Mucosa of stomach (tissue), 1 donor: ENCODE data around the gene MYEOV.

Experiments used
- H3K27me3 ChIP-seq: one replicate; pipeline ENCODE4 v1.7.0; 2013; ENCODE audit warnings: mild to moderate bottlenecking, low read length; ENCODE audit not compliant: control insufficient read depth, insufficient read depth
- H3K36me3 ChIP-seq: one replicate; pipeline ENCODE4 v1.7.0; 2013; ENCODE audit warnings: low read length; ENCODE audit not compliant: control insufficient read depth, insufficient read depth
- H3K4me1 ChIP-seq: one replicate; pipeline ENCODE4 v1.7.0; 2013; ENCODE audit warnings: mild to moderate bottlenecking, low read length; ENCODE audit not compliant: control insufficient read depth, insufficient read depth
- H3K4me3 ChIP-seq: one replicate; pipeline ENCODE4 v1.7.0; 2013; ENCODE audit warnings: low read length
- H3K9ac ChIP-seq: one replicate; pipeline ENCODE4 v1.7.0; 2013; ENCODE audit warnings: mild to moderate bottlenecking, low read length, moderate library complexity
- H3K9me3 ChIP-seq: one replicate; pipeline ENCODE4 v1.7.0; 2013; ENCODE audit warnings: mild to moderate bottlenecking, low read length, moderate library complexity; ENCODE audit not compliant: control insufficient read depth
- donor health status: Pancreatic carcinoma.

Gene MYEOV

DNA sequence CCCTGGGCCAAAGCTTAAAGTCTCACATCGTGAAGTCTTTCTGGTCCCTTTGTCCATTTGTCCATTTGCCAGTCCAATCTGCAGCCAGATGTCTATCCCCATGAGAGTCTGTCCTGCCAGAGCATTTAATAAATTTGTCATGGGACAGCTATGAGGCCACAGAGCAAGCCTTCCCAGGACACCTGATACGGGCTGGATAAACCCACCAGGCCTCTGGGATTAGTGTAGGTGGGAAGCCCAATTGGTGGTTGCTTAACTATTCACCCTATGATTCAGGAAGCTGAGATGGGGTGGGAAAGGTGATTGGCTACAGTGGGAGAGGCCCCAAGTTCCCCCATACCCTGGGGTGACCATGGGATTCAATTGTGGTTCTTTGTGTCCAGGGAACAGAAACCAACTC lies 39.9 kb downstream of the MYEOV start:
- Histone ChIP-seq H3K9me3 (no peaks in the 10 kb centered on the region), H3K4me1 (peaks cover 17% of the 10 kb centered on the region), H3K4me3 (no peak overlapping the region), H3K36me3 (no peaks in the 10 kb centered on the region), H3K27me3 (no peaks in the 10 kb centered on the region), H3K9ac (no peak overlapping the region)

DNA sequence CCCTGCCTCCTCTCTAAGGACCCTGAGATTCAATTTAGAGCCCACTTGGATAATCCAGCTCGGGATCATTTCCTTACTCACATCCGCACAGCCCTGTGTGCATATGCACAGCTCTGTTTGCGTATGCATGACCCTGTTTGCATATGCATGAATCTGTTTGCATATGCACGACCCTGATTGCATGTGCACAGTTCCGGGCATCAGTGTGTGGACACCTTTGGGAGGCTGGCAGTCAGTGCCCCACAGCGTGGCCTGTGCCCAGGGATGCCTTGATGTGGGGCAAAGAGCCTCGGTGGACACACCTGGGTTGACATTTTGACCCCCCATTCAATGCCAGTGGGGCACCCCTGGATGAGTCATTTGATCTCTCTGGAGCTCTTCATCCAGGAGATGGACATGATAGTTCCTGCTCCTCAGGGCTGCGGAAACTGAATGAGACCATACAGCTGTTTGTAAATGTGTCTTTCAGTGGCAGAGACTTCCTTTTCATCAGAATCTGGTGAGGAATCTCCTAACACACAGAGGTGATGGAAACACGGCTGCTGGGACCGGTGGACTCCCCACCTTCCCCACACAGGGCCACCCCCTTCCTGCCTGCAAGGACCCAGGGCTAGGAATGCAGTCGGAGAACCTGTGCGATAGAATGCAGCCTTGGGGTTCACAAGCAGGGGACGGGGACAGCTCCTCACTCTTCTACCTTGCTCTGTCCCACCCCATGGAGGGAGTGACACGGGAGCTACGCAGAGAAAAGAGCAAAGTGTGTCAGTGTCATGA lies 41.2 kb downstream of the MYEOV start:
- no peaks in the 10 kb centered on the region for H3K36me3 ChIP-seq
- peaks cover 17% of the 10 kb centered on the region for H3K4me1 ChIP-seq
- H3K4me3 ChIP-seq: no peak overlapping the region
- no peak overlapping the region for H3K9ac ChIP-seq
- H3K27me3 ChIP-seq: no peaks in the 10 kb centered on the region
- H3K9me3 ChIP-seq: no peaks in the 10 kb centered on the region

DNA sequence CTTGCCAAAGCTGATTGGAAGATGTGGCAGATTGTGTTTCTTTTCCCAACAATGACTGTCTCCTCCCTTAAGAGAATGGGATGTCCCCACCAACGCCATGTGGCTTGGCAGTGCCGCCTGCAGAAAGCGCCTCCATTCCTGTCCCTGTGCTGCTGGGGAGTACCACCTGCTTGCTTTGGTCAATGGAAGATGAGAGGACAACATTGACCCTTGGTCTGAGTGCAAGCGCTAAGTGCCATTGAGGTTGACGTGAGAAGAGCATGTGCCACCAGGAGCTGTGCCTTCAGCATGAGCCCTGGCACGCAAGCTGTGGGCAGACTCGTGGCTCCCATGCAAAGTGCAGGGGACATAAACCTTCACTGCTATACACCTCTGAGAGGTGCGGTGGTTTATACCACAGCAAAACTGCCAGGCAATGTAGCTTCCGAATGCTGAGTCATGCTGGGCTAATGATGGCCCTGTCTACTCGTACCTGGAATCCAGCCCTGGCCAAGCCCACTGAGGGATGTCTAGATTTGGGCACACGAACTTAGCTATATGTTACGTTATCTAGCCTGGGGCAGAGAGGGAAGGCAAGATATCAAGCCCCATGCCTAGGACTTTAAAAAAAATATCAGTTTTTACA lies 41.9 kb downstream of the MYEOV start:
- Histone ChIP-seq H3K27me3 (no peaks in the 10 kb centered on the region), H3K4me1 (peaks cover 17% of the 10 kb centered on the region), H3K9ac (no peak overlapping the region), H3K36me3 (no peaks in the 10 kb centered on the region), H3K9me3 (no peaks in the 10 kb centered on the region), H3K4me3 (no peak overlapping the region)

DNA sequence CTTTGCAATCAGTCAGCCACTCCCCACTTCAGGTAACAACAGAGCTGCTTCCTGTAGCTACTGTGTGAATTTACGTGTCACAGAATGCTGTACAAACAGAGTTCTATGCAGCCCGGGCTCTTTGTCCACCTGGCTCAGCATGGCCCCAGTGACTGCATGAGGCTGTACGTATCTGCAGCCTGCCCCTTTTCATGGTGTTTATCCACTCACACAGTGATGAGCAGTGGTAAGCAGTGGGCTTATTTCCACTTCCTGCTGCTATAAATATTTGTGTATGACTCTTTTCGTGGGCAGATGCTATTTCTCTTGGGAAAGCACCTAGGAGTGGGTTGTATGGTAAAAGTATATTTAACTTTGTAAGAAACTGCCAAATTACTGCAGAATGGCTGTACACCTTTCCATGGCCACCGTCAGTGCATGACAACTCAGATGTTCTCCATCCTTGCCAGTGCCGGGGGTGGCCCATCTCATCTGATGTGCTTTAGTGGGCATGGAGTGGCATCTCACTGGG lies 43.3 kb downstream of the MYEOV start:
- Histone ChIP-seq H3K36me3 (no peaks in the 10 kb centered on the region), H3K9ac (no peak overlapping the region), H3K27me3 (no peaks in the 10 kb centered on the region), H3K9me3 (no peaks in the 10 kb centered on the region), H3K4me3 (no peak overlapping the region), H3K4me1 (peaks cover 17% of the 10 kb centered on the region)

DNA sequence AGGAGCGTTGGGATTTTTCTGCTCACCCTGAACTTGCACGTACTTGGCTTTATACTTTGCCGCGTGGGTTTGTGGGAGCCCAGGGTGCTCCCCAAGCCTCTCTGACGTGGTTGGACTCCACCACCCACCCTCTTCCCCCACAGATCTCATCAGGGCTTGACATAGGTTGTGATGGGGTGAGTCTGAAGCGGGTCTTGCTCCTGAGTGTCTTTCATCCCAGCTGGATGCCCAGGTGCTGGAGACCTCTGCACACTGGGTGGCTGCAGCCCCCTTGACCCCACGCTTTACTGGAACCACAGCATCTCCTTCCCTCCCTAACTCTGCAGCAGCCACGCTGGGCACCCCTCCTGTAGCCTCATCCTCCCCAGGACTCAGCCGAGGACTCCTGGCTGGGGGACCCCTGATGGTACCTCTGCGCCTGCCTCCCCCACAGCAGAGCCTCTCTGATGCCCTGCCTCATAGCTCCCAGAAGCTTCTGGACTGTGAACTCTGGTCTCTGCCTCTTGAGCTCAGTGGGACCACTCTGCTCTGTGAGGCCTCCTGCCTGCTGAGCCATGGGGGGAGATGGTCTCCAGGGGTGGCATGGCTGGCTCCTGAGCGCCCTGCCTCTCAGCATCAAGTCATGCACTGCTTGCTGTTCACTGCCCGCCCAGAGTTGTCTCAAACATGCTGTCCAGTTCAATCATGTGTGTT lies 45.2 kb downstream of the MYEOV start:
- Histone ChIP-seq H3K27me3 (no peaks in the 10 kb centered on the region), H3K36me3 (no peaks in the 10 kb centered on the region), H3K4me1 (peaks cover 17% of the 10 kb centered on the region), H3K9ac (no peak overlapping the region), H3K9me3 (no peaks in the 10 kb centered on the region), H3K4me3 (no peak overlapping the region)

DNA sequence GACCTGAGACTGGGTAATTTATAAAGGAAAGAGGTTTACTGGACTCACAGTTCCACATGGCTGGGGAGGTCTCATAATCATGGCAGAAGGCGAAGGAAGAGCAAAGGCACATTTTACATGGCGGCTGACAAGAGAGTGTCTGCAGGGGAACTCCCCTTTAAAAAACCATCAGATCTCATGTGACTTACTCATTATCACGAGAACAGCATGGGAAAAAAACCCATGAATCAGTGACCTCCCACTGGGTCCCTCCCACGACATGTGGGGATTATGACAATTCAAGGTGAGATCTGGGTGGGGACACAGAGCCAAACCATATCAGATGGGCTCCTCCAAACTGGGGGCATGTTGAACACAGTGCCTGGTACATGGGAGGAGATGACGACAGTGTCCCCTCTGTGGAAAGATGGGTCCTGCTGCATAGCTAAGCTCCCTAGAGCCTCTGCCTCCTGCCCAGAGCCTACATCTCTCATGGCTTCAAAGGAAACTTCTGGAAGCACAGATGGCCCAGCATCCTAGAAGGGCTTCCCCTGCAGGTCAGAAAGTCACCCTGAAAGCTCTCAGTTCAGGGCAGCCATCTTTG lies 46.1 kb downstream of the MYEOV start:
- Histone ChIP-seq H3K27me3 (no peaks in the 10 kb centered on the region), H3K9me3 (no peaks in the 10 kb centered on the region), H3K4me1 (peaks cover 17% of the 10 kb centered on the region), H3K4me3 (no peak overlapping the region), H3K9ac (no peak overlapping the region), H3K36me3 (no peaks in the 10 kb centered on the region)

DNA sequence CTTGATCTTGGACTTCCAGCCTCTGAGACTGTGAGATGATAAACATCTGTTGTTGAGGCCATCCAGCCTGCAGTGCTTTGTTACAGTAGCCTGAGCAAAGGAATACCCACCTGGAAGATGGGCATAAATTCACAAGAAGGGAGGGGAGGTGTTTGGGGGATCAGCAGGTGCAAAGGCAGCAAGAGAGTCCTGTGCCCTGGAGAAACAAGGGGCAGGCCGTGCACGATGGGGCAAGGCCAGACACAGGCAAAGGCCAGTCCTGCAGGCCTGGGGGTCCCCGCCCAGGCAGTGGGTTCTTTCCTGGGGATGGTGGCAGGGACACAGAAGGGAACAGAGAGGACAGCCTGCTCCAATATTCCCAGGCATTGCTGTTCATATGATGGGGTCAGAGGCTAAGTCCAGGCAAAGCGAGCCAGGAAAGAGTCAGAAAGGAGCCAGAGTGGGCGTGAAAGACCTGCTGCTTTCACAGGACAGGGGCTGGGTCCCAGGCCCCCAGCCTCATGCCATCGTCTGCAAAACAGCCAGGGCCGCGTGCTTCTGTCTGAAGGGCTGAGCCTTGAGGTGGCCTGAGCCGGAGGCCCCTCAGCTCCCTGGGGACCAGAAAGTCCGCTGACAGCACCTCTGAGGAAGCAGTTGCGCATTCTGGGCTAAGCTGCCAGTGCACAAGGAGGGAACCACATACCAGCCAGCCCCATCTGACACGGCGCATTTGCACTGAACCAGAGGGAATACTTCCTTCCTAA lies 48.8 kb downstream of the MYEOV start:
- no peaks in the 10 kb centered on the region for H3K36me3 ChIP-seq

DNA sequence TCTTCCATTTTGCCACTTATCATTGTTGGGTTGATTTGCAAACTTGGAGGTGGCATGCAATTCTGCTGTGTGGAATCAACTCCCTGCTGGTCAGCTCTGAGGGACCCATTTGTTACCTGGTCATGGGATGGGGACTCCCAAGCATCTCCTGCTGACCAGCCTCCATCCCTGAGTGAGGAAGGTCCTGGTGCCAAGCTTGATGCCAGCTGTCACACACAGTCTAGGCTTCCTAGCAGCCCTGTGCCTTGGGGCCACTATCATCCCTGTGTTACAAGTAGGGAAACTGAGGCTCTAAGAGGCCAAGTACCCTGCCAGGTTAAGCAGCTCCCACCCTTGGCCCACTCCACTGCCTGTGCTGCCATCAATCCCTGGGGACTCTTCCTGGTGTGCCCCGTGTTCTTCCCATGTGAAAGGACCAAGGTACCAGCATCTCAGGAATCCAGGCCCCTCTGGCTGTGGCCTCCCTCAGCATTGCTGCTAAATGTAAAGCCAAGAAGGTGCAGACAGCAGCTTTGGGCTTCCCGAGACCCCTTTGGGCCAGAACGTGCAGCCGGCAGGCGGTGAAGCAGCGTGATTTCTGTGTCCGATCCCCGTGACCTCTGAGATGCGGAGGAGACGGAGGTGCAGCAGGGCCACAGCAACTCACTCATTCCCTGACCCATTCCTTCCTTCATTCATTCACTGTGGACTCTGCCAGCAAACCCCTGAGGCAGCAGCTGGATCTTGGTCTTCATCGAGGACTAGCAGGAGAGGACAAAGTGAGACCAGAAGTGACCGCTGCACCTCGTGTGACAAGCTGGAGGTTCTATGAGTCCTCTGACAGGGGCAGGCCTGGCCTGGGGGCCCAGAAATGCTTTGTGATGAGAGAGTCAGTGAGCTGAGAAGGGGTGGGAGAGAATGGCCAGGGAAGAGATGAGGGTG lies 49.7 kb downstream of the MYEOV start:
- Histone ChIP-seq H3K9me3 (no peaks in the 10 kb centered on the region), H3K27me3 (no peaks in the 10 kb centered on the region), H3K36me3 (no peaks in the 10 kb centered on the region), H3K9ac (no peak overlapping the region), H3K4me3 (no peak overlapping the region), H3K4me1 (no peaks in the 10 kb centered on the region)

More for the DNA sequence above, 48.8 kb downstream of the MYEOV start:
- Histone ChIP-seq H3K9me3 (no peaks in the 10 kb centered on the region), H3K4me3 (no peak overlapping the region), H3K9ac (no peak overlapping the region), H3K4me1 (no peaks in the 10 kb centered on the region), H3K27me3 (no peaks in the 10 kb centered on the region)

DNA sequence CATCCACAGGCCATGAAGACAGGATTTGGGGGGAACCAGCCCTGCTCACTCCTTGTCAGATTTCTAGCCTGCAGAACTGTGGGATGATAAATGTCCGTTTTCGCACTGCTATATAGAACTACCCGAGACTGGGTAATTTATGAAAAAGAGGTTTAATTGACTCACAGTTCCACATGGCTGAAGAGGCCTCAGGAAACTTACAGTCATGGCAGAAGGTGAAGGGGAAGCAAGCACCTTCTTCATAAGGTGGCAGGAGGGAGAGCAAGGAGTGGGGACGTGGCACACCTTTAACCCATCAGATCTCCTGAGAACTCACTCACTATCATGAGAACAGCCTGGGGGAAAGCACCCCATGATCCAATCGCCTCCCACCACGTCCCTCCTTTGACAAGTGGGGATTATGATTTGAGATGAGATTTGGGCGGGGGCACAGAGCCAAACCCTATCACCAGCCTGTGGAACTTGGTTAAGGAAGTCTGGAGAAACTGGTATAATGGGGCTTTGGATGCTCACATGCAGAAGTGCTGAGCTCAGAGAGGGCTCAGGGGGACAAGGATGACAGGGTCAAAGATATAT lies 50.7 kb downstream of the MYEOV start:
- no peaks in the 10 kb centered on the region for H3K36me3 ChIP-seq
- no peak overlapping the region for H3K9ac ChIP-seq
- H3K27me3 ChIP-seq: no peaks in the 10 kb centered on the region
- no peaks in the 10 kb centered on the region for H3K9me3 ChIP-seq
- no peak overlapping the region for H3K4me3 ChIP-seq
- H3K4me1 ChIP-seq: no peaks in the 10 kb centered on the region
